IMR-90 (cell line): Measurements from ENCODE around the gene ABCB10.

Source experiments
- CEBPB ChIP-seq: IDR thresholded peaks from 2 replicates; pipeline ENCODE4 v1.6.1; 2012; ENCODE audit warnings: low read depth, low read length, improper control_type of control experiment
- CHD1 ChIP-seq: IDR thresholded peaks from 2 replicates; pipeline ENCODE4 v1.6.1; 2012; ENCODE audit warnings: low read depth, low read length, improper control_type of control experiment
- CTCF ChIP-seq: conservative IDR thresholded peaks from 2 replicates; pipeline ENCODE4 v1.5.1; 2012; ENCODE audit warnings: mild to moderate bottlenecking, low read depth, low read length, improper control_type of control experiment
- ELK1 ChIP-seq: fragments of 150-350 bp; IDR thresholded peaks from 2 replicates; pipeline ENCODE4 v1.6.1; 2016; ENCODE audit warnings: low read depth, mild to moderate bottlenecking, low read length, moderate library complexity, borderline replicate concordance
- MAFK ChIP-seq: IDR thresholded peaks from 2 replicates; pipeline ENCODE4 v1.6.1; 2012; ENCODE audit warnings: low read depth, low read length, improper control_type of control experiment
- MXI1 ChIP-seq: IDR thresholded peaks from 2 replicates; pipeline ENCODE4 v1.6.1; 2012; ENCODE audit warnings: low read depth, mild to moderate bottlenecking, low read length, moderate library complexity, borderline replicate concordance
- POLR2A ChIP-seq: IDR thresholded peaks from 2 replicates; pipeline ENCODE4 v1.6.1; 2012; ENCODE audit warnings: mild to moderate bottlenecking, low read depth, low read length
- RCOR1 ChIP-seq: IDR thresholded peaks from 2 replicates; pipeline ENCODE4 v1.6.1; 2012; ENCODE audit warnings: mild to moderate bottlenecking, low read length, improper control_type of control experiment; ENCODE audit not compliant: insufficient replicate concordance
- RFX5 ChIP-seq: IDR thresholded peaks from 2 replicates; pipeline ENCODE4 v1.8.0; 2012; ENCODE audit warnings: low read depth, mild to moderate bottlenecking, low read length, moderate library complexity
- USF2 ChIP-seq: fragments of 150-350 bp; IDR thresholded peaks from 2 replicates; pipeline ENCODE4 v1.6.1; 2017; ENCODE audit warnings: mild to moderate bottlenecking, antibody characterized with exemption, low read length, low read depth

- TF ChIP-seq POLR2A (no peak), CTCF (no peak), ELK1 (no peak), MAFK (no peak), CHD1 (no peak), RFX5 (no peak), RCOR1 (no peak), MXI1 (no peak), CEBPB (no peak), USF2 (no peak)
Observed at GRCh38 chr1:229538945-229539344, 19.6 kb downstream of the ABCB10 start.
